Measurements from ENCODE around the gene VAMP4. TPM values are rescaled to one million over a fixed set of nuclear protein-coding genes. Genes with fewer than 3 reads are reported as not detected.

VAMP4 gene
- total RNA-seq, 1 experiment from 2014 or later, result 7.4 TPM

DNA sequence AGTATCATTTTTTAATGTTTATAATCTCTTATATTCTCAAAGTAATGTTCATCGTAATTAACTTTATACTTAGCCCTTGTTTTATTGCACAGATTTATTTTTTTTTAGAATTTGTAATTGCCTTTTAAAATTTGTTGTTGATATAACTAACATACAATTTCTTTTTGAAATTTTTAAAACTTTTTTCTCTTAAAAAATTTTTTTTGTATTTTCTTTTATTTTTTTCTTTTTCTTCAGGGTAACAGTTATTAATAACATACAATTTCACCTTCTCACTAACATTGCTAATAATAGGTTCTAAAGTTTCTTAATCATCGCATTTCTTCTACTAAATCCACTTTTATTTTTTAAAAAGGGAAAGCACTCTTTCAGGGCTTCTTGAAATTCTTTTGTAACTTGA lies 11.3 kb upstream of the VAMP4 start:
- Mint-ChIP-seq H3K9me3 (ENCODE audit: low read depth, unreplicated experiment) (peaks cover 3% of the 10 kb centered on the region), H3K4me3 (ENCODE audit: low read depth, unreplicated experiment) (no peak overlapping the region), H3K27ac (ENCODE audit: unreplicated experiment) (no peak overlapping the region), H3K4me1 (ENCODE audit: low read depth, unreplicated experiment) (no peaks in the 10 kb centered on the region), H3K27me3 (ENCODE audit: unreplicated experiment) (peaks cover 37% of the 10 kb centered on the region), H3K36me3 (ENCODE audit: insufficient read depth, unreplicated experiment) (no peaks in the 10 kb centered on the region)
- BruUV-seq (replicated peaks), result no TSS peak
- DNase-seq, result no peak
- intact Hi-C loops (cut with micrococcal nuclease; ENCODE audit: unreplicated experiment), result no loop called here
- TF ChIP-seq, protein P1, sequence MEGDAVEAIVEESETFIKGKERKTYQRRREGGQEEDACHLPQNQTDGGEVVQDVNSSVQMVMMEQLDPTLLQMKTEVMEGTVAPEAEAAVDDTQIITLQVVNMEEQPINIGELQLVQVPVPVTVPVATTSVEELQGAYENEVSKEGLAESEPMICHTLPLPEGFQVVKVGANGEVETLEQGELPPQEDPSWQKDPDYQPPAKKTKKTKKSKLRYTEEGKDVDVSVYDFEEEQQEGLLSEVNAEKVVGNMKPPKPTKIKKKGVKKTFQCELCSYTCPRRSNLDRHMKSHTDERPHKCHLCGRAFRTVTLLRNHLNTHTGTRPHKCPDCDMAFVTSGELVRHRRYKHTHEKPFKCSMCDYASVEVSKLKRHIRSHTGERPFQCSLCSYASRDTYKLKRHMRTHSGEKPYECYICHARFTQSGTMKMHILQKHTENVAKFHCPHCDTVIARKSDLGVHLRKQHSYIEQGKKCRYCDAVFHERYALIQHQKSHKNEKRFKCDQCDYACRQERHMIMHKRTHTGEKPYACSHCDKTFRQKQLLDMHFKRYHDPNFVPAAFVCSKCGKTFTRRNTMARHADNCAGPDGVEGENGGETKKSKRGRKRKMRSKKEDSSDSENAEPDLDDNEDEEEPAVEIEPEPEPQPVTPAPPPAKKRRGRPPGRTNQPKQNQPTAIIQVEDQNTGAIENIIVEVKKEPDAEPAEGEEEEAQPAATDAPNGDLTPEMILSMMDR (IDR thresholded peaks at IDR 0.05; ENCODE audit: unreplicated experiment), result no peak
- CTCF ChIA-PET, result no interaction called here

DNA sequence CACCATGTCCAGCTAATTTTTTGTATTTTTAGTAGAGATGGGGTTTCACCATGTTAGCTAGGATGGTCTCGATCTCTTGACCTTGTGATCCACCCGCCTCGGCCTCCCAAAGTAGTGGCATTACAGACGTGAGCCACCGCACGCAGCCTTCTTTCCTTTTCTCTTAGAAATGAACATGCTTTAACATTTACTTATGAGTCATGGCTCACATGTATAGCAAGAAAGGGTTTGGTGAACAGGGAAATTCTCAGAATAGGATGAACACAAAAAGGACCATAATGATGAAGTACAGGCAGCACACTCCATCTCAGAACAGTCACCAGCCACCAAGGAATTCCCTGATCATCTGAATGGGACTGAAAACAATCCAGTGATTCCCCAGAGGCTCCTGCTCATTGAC lies 9.4 kb upstream of the VAMP4 start:
- H3K4me1 Mint-ChIP-seq (ENCODE audit: low read depth, unreplicated experiment), result no peaks in the 10 kb centered on the region
- BruUV-seq (replicated peaks), result no TSS peak
- peaks cover 25% of the 10 kb centered on the region for H3K27me3 Mint-ChIP-seq (ENCODE audit: unreplicated experiment)
- no peak for DNase-seq
- intact Hi-C loops (cut with micrococcal nuclease; ENCODE audit: unreplicated experiment), result no loop called here
- H3K36me3 Mint-ChIP-seq (ENCODE audit: insufficient read depth, unreplicated experiment), result no peaks in the 10 kb centered on the region
- TF ChIP-seq, protein P1 (IDR thresholded peaks at IDR 0.05; ENCODE audit: unreplicated experiment), result no peak
- H3K4me3 Mint-ChIP-seq (ENCODE audit: low read depth, unreplicated experiment), result no peak overlapping the region
- no peak overlapping the region for H3K27ac Mint-ChIP-seq (ENCODE audit: unreplicated experiment)
- H3K9me3 Mint-ChIP-seq (ENCODE audit: low read depth, unreplicated experiment), result no peaks in the 10 kb centered on the region
- CTCF ChIA-PET, result interaction anchor here (0.5 to 0.7 kb wide), 3 partner anchors 65 to 702 kb away, joined by 3 to 4 read pairs (median 3); no protein-coding TSS in a partner anchor

DNA sequence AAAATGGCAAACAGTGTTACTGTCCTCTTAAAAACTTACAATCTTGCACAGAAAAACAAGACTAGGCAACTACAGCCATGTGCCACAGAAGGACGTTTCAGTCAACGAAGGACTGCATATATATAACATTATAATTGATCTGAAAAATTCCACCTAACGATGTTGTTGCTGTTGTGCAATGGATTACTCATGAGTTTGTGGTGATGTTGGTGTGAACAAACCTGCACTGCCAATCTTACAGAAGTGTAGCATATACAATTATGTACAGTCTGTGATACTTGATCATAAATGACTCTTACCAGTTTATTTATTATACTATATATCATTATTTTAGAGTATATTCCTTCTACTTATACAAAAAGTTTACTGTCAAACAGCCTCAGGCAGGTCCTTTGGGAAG lies 6.8 kb upstream of the VAMP4 start:
- no peak overlapping the region for H3K4me3 Mint-ChIP-seq (ENCODE audit: low read depth, unreplicated experiment)
- no peaks in the 10 kb centered on the region for H3K27me3 Mint-ChIP-seq (ENCODE audit: unreplicated experiment)
- H3K9me3 Mint-ChIP-seq (ENCODE audit: low read depth, unreplicated experiment), result no peaks in the 10 kb centered on the region
- no peaks in the 10 kb centered on the region for H3K4me1 Mint-ChIP-seq (ENCODE audit: low read depth, unreplicated experiment)
- H3K27ac Mint-ChIP-seq (ENCODE audit: unreplicated experiment), result no peak overlapping the region
- CTCF ChIA-PET, result no interaction called here
- TF ChIP-seq, protein P1 (IDR thresholded peaks at IDR 0.05; ENCODE audit: unreplicated experiment), result no peak
- no peak for DNase-seq
- no TSS peak for BruUV-seq (replicated peaks)
- intact Hi-C loops (cut with micrococcal nuclease; ENCODE audit: unreplicated experiment), result no loop called here
- no peaks in the 10 kb centered on the region for H3K36me3 Mint-ChIP-seq (ENCODE audit: insufficient read depth, unreplicated experiment)

DNA sequence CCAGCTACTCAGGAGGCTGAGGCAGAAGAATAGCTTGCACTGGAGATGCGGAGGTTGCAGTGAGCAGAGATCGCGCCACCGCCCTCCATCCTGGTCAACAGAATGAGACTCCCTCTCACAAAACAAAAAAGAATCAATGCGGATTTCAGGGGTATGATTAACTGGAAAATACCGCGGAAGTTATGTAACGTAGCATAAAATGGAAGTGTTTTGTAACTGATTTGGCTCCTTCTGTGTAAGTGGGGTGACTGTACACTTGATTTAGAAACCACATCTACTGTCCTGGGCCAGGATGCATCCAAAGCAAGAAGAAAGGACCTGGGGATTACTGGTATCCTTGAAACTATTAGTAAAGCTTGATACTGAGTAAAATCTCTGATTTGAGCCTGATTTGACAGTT lies 3.1 kb upstream of the VAMP4 start:
- no TSS peak for BruUV-seq (replicated peaks)
- no peak overlapping the region for H3K27ac Mint-ChIP-seq (ENCODE audit: unreplicated experiment)
- peaks cover 27% of the 10 kb centered on the region for H3K36me3 Mint-ChIP-seq (ENCODE audit: insufficient read depth, unreplicated experiment)
- no peaks in the 10 kb centered on the region for H3K9me3 Mint-ChIP-seq (ENCODE audit: low read depth, unreplicated experiment)
- TF ChIP-seq, protein P1 (IDR thresholded peaks at IDR 0.05; ENCODE audit: unreplicated experiment), result no peak
- CTCF ChIA-PET, result no interaction called here
- H3K4me3 Mint-ChIP-seq (ENCODE audit: low read depth, unreplicated experiment), result no peak overlapping the region
- intact Hi-C loops (cut with micrococcal nuclease; ENCODE audit: unreplicated experiment), result no loop called here
- peaks cover 10% of the 10 kb centered on the region for H3K4me1 Mint-ChIP-seq (ENCODE audit: low read depth, unreplicated experiment)
- no peaks in the 10 kb centered on the region for H3K27me3 Mint-ChIP-seq (ENCODE audit: unreplicated experiment)
- no peak for DNase-seq
